ENCODE results near the gene KCNJ1.

The KCNJ1 gene

DNA sequence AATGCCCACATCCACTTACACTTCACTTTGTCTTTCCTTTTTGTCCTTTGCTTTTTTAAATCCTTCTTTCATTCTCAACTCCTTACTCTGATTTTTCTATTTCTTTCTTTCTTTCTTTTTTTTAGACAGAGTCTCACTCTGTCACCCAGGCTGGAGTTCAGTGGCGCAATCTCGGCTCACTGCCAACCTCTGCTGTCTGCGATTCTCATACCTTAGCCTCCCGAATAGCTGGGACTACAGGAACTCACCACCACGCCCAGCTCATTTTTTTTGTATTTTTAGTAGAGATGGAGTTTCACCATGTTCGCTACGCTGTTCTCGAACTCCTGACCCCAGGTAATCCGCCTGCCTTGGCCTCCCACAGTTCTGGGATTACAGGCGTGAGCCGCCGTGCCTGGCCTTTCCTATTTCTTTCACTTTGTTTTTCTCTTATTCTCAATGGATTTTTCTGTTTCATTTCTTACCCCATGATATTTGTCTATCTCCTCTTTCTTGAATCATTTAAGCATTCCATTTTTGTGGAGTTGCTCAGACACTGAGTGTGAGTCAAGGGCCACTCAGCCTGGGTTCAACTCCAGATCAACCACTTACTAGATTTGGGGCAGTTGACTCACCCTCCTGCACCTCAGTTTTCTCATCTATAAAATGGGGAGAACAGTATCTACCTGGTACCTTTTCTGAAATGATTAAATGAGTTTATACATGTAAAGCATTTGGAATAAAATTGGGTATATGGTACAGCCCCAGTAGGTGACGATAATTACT, 31.7 kb upstream of the KCNJ1 start:
- no peaks in the 10 kb centered on the region for H3K27me3 ChIP-seq (ENCODE audit: insufficient read depth, low read depth, severe bottlenecking)
- no peaks in the 10 kb centered on the region for H3K9me3 ChIP-seq (ENCODE audit: severe bottlenecking)
- DNase-seq, result no peak
- no peaks in the 10 kb centered on the region for H3K36me3 ChIP-seq
- TF ChIP-seq, protein P1, sequence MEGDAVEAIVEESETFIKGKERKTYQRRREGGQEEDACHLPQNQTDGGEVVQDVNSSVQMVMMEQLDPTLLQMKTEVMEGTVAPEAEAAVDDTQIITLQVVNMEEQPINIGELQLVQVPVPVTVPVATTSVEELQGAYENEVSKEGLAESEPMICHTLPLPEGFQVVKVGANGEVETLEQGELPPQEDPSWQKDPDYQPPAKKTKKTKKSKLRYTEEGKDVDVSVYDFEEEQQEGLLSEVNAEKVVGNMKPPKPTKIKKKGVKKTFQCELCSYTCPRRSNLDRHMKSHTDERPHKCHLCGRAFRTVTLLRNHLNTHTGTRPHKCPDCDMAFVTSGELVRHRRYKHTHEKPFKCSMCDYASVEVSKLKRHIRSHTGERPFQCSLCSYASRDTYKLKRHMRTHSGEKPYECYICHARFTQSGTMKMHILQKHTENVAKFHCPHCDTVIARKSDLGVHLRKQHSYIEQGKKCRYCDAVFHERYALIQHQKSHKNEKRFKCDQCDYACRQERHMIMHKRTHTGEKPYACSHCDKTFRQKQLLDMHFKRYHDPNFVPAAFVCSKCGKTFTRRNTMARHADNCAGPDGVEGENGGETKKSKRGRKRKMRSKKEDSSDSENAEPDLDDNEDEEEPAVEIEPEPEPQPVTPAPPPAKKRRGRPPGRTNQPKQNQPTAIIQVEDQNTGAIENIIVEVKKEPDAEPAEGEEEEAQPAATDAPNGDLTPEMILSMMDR (IDR thresholded peaks at IDR 0.05; ENCODE audit: low read depth, low read length), result no peak
- no peak overlapping the region for H3K4me3 ChIP-seq (ENCODE audit: low read depth, low read length)
- H3K27ac ChIP-seq, result no peak overlapping the region

DNA sequence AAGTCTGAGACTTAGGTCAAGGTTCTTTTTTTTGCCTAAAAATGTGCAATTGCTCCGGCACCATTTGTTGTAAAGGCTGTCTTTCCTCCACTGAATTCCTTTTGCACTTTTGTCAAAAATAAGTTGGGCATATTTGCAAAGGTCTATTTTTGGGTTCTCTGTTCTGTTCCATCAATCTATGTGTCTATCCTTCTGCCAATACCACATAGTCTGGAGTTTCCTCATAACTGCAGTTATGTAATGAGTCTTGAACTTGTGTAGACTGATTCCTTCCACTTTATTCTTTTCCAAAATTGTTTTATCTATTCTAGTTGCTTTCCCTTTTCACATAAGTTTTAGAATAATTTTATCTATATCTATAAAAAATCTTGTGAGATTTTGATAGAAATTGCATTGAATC, 30.7 kb upstream of the KCNJ1 start:
- H3K27ac ChIP-seq, result no peak overlapping the region
- no peak for DNase-seq
- no peak overlapping the region for H3K4me3 ChIP-seq (ENCODE audit: low read depth, low read length)
- no peaks in the 10 kb centered on the region for H3K36me3 ChIP-seq
- no peaks in the 10 kb centered on the region for H3K27me3 ChIP-seq (ENCODE audit: insufficient read depth, low read depth, severe bottlenecking)
- TF ChIP-seq, protein P1 (IDR thresholded peaks at IDR 0.05; ENCODE audit: low read depth, low read length), result no peak
- H3K9me3 ChIP-seq (ENCODE audit: severe bottlenecking), result no peaks in the 10 kb centered on the region

- Histone ChIP-seq H3K4me3 (ENCODE audit: low read depth, low read length) (no peak overlapping the region), H3K36me3 (no peaks in the 10 kb centered on the region), H3K9me3 (ENCODE audit: severe bottlenecking) (no peaks in the 10 kb centered on the region), H3K27me3 (ENCODE audit: insufficient read depth, low read depth, severe bottlenecking) (peaks cover 13% of the 10 kb centered on the region), H3K27ac (no peak overlapping the region)
- no peak for DNase-seq
- TF ChIP-seq, protein P1 (IDR thresholded peaks at IDR 0.05; ENCODE audit: low read depth, low read length), result no peak
Measured at GRCh38 chr11:128896356-128896755, 29.3 kb upstream of the KCNJ1 start.

DNA sequence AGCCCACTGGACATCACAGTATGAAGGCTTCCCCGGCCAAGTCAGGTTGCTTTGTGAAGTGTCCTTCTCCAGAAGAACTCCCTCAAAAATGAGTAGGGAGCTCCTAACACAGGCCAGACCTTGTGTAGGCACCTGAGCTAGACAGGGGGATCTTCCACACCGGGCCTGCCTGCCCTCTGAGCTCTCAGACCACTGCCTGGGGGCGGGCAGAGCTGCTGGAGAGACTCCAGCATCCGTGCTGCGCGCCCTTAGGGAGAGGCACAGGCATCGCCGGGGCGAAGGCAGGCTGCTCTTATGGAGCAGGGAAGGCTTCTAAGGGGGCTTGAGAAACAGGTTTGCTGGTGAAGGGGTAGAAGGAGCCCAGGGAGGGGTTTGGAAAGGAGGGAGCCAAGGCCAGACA, 28.4 kb upstream of the KCNJ1 start:
- no peak overlapping the region for H3K27ac ChIP-seq
- H3K9me3 ChIP-seq (ENCODE audit: severe bottlenecking), result no peaks in the 10 kb centered on the region
- TF ChIP-seq, protein P1 (IDR thresholded peaks at IDR 0.05; ENCODE audit: low read depth, low read length), result no peak
- DNase-seq, result no peak
- no peaks in the 10 kb centered on the region for H3K36me3 ChIP-seq
- H3K4me3 ChIP-seq (ENCODE audit: low read depth, low read length), result no peak overlapping the region
- H3K27me3 ChIP-seq (ENCODE audit: insufficient read depth, low read depth, severe bottlenecking), result peaks cover 18% of the 10 kb centered on the region

DNA sequence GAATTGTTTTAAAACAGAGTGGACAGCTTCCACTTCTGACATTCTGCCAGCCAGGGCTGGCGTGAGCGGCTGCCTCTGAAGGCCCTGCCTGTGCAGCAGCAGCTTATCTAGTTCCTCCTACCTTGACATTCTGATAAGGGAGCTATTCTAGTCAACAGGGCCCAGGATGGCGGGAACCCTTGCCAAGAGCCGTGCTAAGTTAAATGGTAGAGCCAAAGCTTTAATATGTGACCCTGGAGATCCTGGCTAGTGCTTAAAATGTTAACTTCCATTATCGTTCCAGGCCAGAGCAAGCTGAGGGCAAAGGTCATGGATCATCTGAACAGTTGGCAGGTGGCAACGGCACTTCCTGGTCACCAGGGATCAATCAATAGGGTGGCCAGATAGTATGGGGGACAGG, 27.6 kb upstream of the KCNJ1 start:
- TF ChIP-seq, protein P1 (IDR thresholded peaks at IDR 0.05; ENCODE audit: low read depth, low read length), result no peak
- Histone ChIP-seq H3K36me3 (no peaks in the 10 kb centered on the region), H3K9me3 (ENCODE audit: severe bottlenecking) (no peaks in the 10 kb centered on the region), H3K4me3 (ENCODE audit: low read depth, low read length) (no peak overlapping the region), H3K27ac (no peak overlapping the region), H3K27me3 (ENCODE audit: insufficient read depth, low read depth, severe bottlenecking) (peaks cover 26% of the 10 kb centered on the region)
- no peak for DNase-seq

DNA sequence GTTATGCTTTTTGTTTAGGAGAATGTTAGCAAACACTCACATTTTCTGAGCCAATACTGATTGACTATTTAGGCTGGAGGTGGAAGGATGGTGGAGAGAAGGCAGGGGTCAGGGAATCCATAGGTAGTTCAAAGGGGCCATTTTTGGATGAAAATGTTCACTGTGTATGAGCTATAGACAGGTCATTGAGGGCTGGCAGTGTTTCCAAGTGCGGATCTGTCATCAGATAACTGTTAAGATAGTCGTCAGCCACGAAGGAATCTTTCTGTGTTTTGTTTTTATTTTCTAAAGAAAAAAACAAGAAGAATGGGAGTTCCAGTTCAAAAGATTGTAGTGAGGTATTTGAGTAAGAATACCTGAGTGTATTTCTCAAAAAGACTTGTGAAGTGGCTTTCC, 27.2 kb upstream of the KCNJ1 start:
- Histone ChIP-seq H3K27me3 (ENCODE audit: insufficient read depth, low read depth, severe bottlenecking) (peaks cover 26% of the 10 kb centered on the region), H3K9me3 (ENCODE audit: severe bottlenecking) (no peaks in the 10 kb centered on the region), H3K4me3 (ENCODE audit: low read depth, low read length) (no peak overlapping the region), H3K27ac (no peak overlapping the region), H3K36me3 (no peaks in the 10 kb centered on the region)
- TF ChIP-seq, protein P1 (IDR thresholded peaks at IDR 0.05; ENCODE audit: low read depth, low read length), result no peak
- DNase-seq, result no peak
